ENCODE data around the gene PARD3B. TPM values are rescaled to one million over a fixed set of nuclear protein-coding genes. Genes with fewer than 3 reads are reported as not detected.

The PARD3B gene
- total RNA-seq, 1 experiment from 2014 or later = 6.4 TPM

DNA sequence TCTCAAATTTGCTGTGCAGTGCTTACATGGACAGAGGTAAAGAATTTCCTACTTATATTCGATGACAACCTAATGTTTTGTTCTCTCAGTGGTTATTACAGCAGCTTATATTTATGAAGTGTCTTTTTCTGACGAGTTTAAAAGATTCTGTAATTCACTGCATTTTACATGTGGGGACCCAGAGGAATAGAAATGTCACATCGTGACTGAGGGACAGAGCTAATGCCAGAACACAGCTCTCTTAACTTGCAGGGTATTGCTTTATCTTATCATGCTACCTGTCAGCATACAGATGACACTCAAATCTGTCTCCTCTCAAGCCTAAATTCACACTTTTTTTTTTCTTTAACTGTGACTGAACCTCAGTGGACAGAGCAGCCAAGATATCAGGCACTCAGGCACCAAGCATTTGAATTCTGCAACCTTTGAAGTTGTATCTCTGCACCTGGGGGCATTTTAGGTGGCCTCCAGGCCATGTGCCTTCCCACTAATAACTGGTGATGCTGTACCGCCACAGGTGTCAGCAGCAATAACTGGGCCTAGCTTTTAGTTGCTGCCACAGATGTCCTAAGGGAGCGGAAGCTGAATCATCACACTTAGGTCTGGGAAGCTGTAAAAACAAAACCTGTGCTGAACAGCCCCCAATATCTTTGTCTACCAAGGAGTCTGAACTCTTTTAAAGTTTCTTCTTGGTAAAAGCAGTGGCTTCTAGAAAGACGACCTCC lies 821.2 kb downstream of the PARD3B start:
- Histone ChIP-seq H3K18ac (ENCODE audit: insufficient read length, low read depth, low read length) (no peak overlapping the region), H3K27me3 (ENCODE audit: insufficient read depth, low read length) (no peaks in the 10 kb centered on the region), H2BK12ac (ENCODE audit: insufficient read length, low read depth, low read length) (no peak overlapping the region), H2AK5ac (ENCODE audit: insufficient read length, low read length) (no peak overlapping the region), H2BK5ac (ENCODE audit: insufficient read length, low read length) (no peak overlapping the region), H3K9ac (ENCODE audit: extremely low read depth, insufficient read length, low read length) (no peak overlapping the region), H4K91ac (ENCODE audit: insufficient read length, low read depth, low read length) (no peak overlapping the region), H2BK120ac (ENCODE audit: low read depth, low read length, poor library complexity, severe bottlenecking) (no peak overlapping the region), H3T11ph (ENCODE audit: low read length) (no peak overlapping the region), H3K23ac (ENCODE audit: insufficient read length, low read depth, low read length) (no peak overlapping the region), H3K23me2 (ENCODE audit: insufficient read length, low read depth, low read length, poor library complexity, severe bottlenecking) (no peaks in the 10 kb centered on the region), H3K56ac (ENCODE audit: insufficient read length, low read depth, low read length) (no peak overlapping the region), H4K5ac (ENCODE audit: insufficient read length, low read depth, low read length) (no peak overlapping the region), H3K4me1 (ENCODE audit: insufficient read depth, low read length) (no peaks in the 10 kb centered on the region), H2AFZ (ENCODE audit: low read length) (no peak overlapping the region), H4K20me1 (ENCODE audit: control insufficient read depth, insufficient read depth, insufficient read length) (no peaks in the 10 kb centered on the region), H2BK15ac (ENCODE audit: low read depth, low read length) (no peak overlapping the region), H3K4me2 (ENCODE audit: insufficient read depth, insufficient read length, low read length) (no peak overlapping the region), H3K14ac (ENCODE audit: insufficient read depth, low read length) (no peak overlapping the region), H3K4ac (ENCODE audit: low read depth, low read length) (no peak overlapping the region), H2BK20ac (ENCODE audit: low read depth, low read length, poor library complexity, severe bottlenecking) (no peak overlapping the region), H3K79me1 (ENCODE audit: insufficient read depth, low read depth, low read length, poor library complexity, severe bottlenecking) (no peaks in the 10 kb centered on the region), H3K9me3 (ENCODE audit: control insufficient read depth, low read depth, low read length) (no peaks in the 10 kb centered on the region), H3K27ac (ENCODE audit: insufficient read length, low read depth, low read length) (no peak overlapping the region), H4K8ac (replicated peaks; ENCODE audit: insufficient read length, low read depth, low read length) (no peak overlapping the region), H3K79me2 (ENCODE audit: insufficient read depth, low read length) (no peaks in the 10 kb centered on the region)
- Mint-ChIP-seq H3K4me3 (no peak overlapping the region), H3K27ac (no peak overlapping the region), H3K9me3 (no peaks in the 10 kb centered on the region), H3K4me1 (peaks cover 18 to 22% of the 10 kb centered on the region in 2 experiments), H3K36me3 (ENCODE audit: insufficient read depth in 1 of 3, low read depth in 3 of 3) (no peaks in the 10 kb centered on the region; a peak in 1 of 7 replicates), H3K27me3 (ENCODE audit: low read depth) (no peaks in the 10 kb centered on the region)
- no peak for DNase-seq
- no peak for TF ChIP-seq CTCF (conservative IDR thresholded peaks at IDR 0.05)
- WGBS (ENCODE audit: extremely low coverage, insufficient read length, low lambda C conversion rate) = no CpG with 5 or more reads among the region's 6 CpGs

Data from H9 (cell line).